ENCODE measurements around the gene ANKRD9. TPM values are rescaled to one million over a fixed set of nuclear protein-coding genes. Genes with fewer than 3 reads are reported as not detected.

The ANKRD9 gene
- total and polyA plus RNA-seq, 10 donors: 2.2 to 24.0 (median 11.8) TPM

DNA sequence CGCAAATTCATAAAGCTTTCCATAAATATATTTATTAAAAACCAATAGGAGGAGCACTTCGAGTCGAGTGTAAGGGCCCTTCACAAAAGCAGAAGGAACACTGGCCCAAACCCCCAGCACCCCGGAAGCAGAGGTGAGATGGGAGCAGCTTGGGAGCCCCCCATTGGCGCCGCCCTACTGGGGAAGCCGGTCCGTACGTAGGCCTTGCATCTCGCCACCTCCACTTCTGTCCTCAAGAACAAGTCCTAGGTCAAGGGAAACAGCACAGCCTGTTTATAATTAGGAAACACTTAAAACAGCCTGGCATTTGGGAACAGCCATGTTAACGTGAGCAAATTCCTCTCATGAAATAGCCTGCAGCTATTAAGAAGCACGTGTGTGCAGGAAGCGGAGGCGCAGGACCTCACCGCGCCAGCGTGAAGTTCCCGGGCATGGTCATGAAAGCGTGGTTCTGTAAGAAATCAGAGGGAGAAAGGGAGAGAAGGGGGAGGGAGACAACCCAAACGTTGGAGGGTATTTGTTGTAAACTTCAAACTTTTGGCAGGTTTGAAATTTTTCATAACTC is 7.7 kb downstream of the ANKRD9 start:
- 84 to 91% (median 87%) methylated on average over 20 of the region's 20 CpGs for WGBS, 5 donors
- Histone ChIP-seq H3K4me1 (peaks cover 0 to 36% (median 10%) of the 10 kb centered on the region in 6 donors), H3K27me3 (replicated peaks in 1 of 7) (no peaks in the 10 kb centered on the region), H3K9me3 (no peaks in the 10 kb centered on the region), H3K27ac (peak overlapping the region in 1 of 8 donors; percentile 13), H3K36me3 (peaks cover 0 to 61% (median 24%) of the 10 kb centered on the region in 6 donors), H3K4me3 (no peak overlapping the region)
- no peak for DNase-seq
- TF ChIP-seq CTCF (IDR thresholded peaks at IDR 0.05 in 8 of 11, conservative IDR thresholded peaks at IDR 0.05 in 3 of 11) (no peak), POLR2AphosphoS5 (IDR thresholded peaks at IDR 0.05) (no peak), POLR2A (IDR thresholded peaks at IDR 0.05) (no peak)
- intact Hi-C loops (cut with DNase I; ENCODE audit: low total_unique reads): no loop called here

DNA sequence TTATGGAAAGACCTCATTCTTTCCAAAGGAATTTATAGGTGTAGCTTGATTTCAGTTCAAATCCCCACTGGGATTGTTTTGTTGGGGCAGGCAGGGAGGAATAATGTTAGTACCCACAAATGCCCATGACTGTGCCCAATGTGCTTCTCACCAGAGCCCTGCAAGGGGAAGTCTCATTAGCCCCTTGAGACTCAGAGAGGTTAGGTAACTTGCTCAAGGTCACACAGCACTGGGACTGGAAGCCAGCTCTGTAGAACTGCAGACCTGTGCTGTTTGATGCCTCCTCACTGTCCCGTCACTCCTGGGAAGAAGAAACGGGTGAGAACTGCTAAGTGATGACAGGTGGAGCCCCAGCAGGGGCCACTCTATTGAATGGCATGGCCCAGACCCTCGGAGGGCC is 8.9 kb downstream of the ANKRD9 start:
- Histone ChIP-seq H3K36me3 (peaks cover 0 to 61% (median 24%) of the 10 kb centered on the region in 6 donors), H3K9me3 (no peaks in the 10 kb centered on the region), H3K4me1 (peaks cover 0 to 36% (median 10%) of the 10 kb centered on the region in 6 donors), H3K4me3 (no peak overlapping the region), H3K27me3 (replicated peaks in 1 of 7) (no peaks in the 10 kb centered on the region), H3K27ac (peak overlapping the region in 3 of 8 donors; percentile 60 to 67 (median 63))
- DNase-seq: no peak
- intact Hi-C loops (cut with DNase I; ENCODE audit: low total_unique reads): no loop called here
- TF ChIP-seq POLR2A (IDR thresholded peaks at IDR 0.05) (no peak), POLR2AphosphoS5 (IDR thresholded peaks at IDR 0.05) (no peak), CTCF (IDR thresholded peaks at IDR 0.05 in 8 of 11, conservative IDR thresholded peaks at IDR 0.05 in 3 of 11) (no peak)
- WGBS, 5 donors: 80 to 93% (median 91%) methylated on average over 3 of the region's 3 CpGs

DNA sequence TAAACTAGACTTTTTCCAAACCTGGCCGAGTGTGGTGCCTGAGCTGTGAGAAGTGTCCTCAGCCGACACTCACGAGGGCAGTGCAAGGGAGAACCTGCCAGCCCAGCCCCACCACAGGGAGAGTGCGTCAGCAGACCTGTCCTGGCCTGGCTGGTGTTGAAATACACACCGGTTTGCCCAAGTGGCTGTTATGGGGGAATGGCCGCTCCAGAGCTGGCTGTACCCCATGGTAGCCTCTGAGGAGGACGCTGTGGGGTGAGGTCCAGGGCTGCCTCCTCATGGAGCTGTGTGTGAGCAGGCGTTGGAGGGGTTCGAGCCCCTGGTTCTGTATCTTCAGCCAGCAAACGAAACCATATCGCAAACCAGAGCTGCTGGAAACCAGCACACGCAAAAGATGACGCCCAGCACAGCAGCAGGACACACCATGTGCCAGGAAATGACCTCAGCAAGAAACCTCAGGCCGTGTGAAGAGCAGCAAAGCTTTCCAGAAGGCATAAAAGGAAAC is 9.4 kb downstream of the ANKRD9 start:
- Histone ChIP-seq H3K27ac (peak overlapping the region in 3 of 8 donors; percentile 60 to 67 (median 63)), H3K9me3 (no peaks in the 10 kb centered on the region), H3K36me3 (peaks cover 0 to 62% (median 24%) of the 10 kb centered on the region in 6 donors), H3K27me3 (replicated peaks in 1 of 7) (no peaks in the 10 kb centered on the region), H3K4me3 (no peak overlapping the region), H3K4me1 (peaks cover 0 to 36% (median 9%) of the 10 kb centered on the region in 6 donors)
- TF ChIP-seq POLR2AphosphoS5 (IDR thresholded peaks at IDR 0.05) (peak in 2 of 3 donors; percentile 40 to 59), CTCF (IDR thresholded peaks at IDR 0.05 in 8 of 11, conservative IDR thresholded peaks at IDR 0.05 in 3 of 11) (no peak)
- 55 to 76% (median 67%) methylated on average over 9 to 14 of the region's 14 CpGs for WGBS, 5 donors
- intact Hi-C loops (cut with DNase I; ENCODE audit: low total_unique reads): no loop called here
- no peak for DNase-seq

DNA sequence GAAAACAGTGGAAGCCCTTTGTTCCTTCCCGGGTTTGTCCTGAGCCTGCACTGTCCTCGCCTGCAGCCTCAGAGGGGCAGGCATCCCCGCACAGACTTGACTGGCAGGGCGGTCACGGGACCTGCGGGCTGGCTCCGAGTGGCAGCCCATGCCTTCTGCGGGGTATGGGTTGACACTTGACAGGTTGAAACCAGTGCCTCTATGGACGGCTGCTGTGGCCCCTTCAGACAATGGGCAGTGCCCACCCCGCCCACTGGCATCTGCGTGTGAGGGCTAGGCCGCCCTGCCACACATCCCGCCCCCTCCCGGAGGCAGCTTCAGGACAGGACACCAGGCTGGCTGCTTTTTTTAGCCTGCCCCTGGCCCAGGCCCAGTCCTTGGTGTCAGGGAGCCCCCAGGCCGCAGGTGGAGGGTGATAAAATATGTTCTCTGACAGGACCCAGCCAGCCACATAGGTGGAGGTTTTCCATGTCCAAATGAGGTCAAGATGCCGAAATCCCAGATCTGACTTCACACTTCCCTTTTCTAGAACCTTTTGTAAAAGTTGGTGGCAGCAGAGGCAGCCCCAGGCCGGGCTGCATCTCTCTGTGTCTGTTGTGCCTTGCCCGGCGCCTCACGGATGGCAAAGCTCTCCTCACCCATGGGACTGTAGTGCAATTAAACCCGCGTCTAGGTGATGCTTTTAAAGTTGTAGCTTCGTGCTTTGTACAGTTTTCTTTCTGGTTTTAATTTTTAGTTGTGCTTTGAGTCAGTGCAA is 10.0 kb downstream of the ANKRD9 start:
- Histone ChIP-seq H3K27ac (peak overlapping the region in 3 of 8 donors; percentile 60 to 67 (median 63)), H3K27me3 (replicated peaks in 1 of 7) (no peaks in the 10 kb centered on the region), H3K4me3 (no peak overlapping the region), H3K9me3 (no peaks in the 10 kb centered on the region), H3K36me3 (peaks cover 0 to 69% (median 24%) of the 10 kb centered on the region in 6 donors), H3K4me1 (peaks cover 0 to 31% (median 6%) of the 10 kb centered on the region in 6 donors)
- DNase-seq: no peak
- intact Hi-C loops (cut with DNase I; ENCODE audit: low total_unique reads): no loop called here
- TF ChIP-seq CTCF (IDR thresholded peaks at IDR 0.05 in 8 of 11, conservative IDR thresholded peaks at IDR 0.05 in 3 of 11) (no peak), POLR2A (IDR thresholded peaks at IDR 0.05) (no peak), POLR2AphosphoS5 (IDR thresholded peaks at IDR 0.05) (no peak)
- 87 to 94% (median 89%) methylated on average over 20 to 23 of the region's 23 CpGs for WGBS, 5 donors

Data from spleen (tissue), 11 donors.